Pulmonary artery endothelial cell (primary cell): ENCODE data around the gene PCSK5. TPM values are rescaled to one million over a fixed set of nuclear protein-coding genes. Genes with fewer than 3 reads are reported as not detected.
"Not testable (repeated sequence)": the region's sequence is repeated elsewhere in the genome, so short reads cannot be mapped to it uniquely, and the experiment has no call there.

Experiments used
- DNase-seq: peaks from one replicate; pipeline ENCODE4 v3.0.0-alpha.2; 2011; ENCODE audit warnings: low read depth, low spot score
- total RNA-seq: library from RNA; depleted of rRNA; stranded (reverse); fragments of >200 nt; gene quantifications from 2 replicates; pipeline ENCODE4 v1.2.3, GENCODE V29; 2014

PCSK5 gene
- total RNA-seq, 1 donor from 2014 or later, result 11.5 TPM

- DNase-seq, result no peak
These were observed 72.2 kb downstream of the PCSK5 start for GRCh38 chr9:75962662-75963036.

DNA sequence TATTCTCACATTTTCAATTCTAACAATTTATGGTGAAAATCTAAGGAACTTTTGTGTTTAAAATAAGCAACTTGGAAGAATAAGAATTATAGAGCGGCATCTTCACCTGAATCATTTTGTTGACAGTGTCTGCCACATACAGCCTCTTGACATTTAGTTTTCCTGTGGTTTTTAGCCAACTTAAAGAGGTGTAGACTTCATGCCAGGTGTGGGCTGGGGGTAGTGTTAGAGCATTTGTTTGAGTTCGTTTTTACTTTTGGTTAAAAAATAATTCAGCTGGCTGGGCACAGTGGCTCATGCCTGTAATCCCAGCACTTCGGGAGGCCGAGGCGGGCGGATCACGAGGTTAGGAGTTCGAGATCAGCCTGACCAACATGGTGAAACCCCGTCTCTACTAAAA lies 72.8 kb downstream of the PCSK5 start:
- DNase-seq, result not testable (repeated sequence)

DNA sequence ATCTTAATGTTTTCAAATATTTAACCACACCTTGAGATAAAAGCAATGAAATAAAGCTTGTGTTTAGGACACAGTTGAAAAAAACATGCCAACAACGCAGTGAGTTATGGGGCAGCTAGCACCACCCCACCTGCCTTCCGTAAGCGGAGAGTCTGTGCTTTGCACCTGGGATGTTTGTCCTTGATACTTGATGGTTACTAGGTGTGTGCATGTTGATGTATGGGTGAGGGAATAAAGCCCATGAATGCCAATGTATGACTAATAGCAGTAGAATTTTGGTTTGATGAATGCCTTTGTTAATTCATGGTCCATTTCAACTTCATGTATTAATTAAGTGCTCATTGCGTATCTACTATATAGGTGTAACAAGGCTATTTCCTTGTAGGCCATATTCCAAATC lies 74.0 kb downstream of the PCSK5 start:
- no peak for DNase-seq

GRCh38 chr9:75965231-75965630 lies 74.8 kb downstream of the PCSK5 start:
- DNase-seq, result no peak

DNA sequence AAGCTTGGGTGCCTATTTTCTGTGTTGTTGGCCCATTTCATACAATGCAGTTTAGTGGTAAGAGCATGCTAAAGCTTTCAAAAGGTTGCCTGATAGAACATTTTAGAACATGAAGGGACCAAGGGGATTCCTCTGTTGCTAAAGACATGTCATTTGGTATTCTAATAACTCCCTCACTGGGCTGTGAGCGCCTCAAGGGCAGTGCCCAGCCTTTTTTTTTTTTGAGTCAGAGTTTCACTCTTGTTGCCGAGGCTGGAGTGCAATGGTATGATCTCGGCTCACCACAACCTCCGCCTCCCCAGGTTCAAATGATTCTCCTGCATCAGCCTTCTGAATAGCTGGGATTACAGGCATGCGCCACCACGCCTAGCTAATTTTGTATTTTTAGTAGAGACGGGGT lies 77.1 kb downstream of the PCSK5 start:
- no peak for DNase-seq

- no peak for DNase-seq
These were observed 83.7 kb downstream of the PCSK5 start for GRCh38 chr9:75974016-75974766.

DNA sequence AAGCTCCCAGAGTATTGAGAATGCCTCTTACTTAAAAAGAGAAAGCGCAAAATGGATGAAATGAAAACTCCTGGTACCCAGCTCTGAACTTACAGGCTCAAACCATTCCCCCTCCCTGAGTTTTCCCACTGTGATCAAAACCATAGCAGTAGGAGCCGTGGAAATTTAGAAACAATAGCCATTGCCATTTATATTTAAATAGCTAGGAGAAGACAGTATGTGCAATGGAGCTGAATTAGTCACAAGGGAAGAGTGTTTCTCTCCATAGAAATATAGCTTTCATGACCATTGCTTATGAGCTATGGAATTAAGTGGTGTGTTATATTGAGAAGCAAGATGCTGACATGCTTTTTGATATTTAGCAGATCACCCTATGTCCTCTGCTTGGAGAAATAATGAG lies 84.6 kb downstream of the PCSK5 start:
- DNase-seq, result no peak

DNA sequence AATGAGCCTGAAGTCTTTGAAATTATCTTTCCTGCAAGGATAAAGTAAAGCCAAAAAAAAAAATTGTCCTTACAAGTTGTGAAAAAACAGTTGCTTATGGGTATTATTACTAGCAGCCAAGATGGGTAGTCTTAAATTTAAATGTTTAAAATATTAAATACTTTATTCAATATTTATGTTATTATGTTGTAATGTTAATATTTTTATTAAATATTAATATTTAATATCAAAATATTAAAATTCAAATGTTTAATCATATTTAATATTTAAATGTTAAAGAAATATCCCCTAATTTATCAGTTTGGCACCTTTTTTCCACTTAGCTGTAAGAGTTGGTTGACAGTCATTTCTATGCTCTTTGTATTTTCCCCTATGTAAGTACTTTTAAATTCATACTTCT lies 86.1 kb downstream of the PCSK5 start:
- DNase-seq, result no peak

GRCh38 chr9:75979362-75979761 lies 88.9 kb downstream of the PCSK5 start:
- DNase-seq, result no peak

- no peak for DNase-seq
These were observed 93.0 kb downstream of the PCSK5 start for GRCh38 chr9:75983319-75984045.

- DNase-seq, result no peak
These were observed 95.0 kb downstream of the PCSK5 start for GRCh38 chr9:75985515-75985914.

DNA sequence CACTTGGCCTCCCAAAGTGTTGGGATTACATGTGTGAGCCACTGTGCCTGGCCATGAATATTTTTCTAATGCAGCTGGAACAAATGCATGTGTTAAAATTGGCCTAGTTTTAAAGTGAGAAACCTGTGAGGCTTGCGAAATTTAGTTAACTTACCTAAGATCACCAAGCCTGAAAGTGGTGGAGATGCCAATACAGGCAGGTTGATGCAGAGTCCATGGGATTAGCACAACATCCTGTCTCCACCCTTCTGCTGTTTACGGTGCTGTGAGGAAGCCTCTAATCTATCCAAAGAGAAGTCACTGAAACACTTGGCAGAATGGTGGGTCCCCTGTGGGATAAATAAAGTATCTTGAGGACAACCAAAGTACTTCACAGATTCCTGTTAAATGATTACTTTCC lies 98.2 kb downstream of the PCSK5 start:
- DNase-seq, result no peak

DNA sequence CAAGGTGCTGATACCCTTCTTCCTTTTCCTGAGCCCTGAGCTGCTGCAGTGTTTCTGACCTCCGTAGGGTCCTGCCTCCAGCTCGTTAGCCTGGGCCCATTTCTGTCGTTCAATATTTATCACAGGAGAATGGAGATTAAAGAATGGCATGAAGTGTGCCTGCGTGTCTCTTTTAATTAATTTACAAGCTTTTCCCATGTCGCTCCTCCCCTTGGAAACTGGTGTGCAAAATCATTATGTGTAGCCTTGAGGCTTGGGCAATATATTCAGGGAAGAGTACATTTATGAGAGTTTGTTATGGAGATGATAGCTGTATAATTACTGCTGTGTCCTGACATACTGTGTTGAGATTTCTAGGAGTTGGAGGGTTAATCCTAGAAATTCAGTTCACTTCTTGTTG lies 99.7 kb downstream of the PCSK5 start:
- no peak for DNase-seq

DNA sequence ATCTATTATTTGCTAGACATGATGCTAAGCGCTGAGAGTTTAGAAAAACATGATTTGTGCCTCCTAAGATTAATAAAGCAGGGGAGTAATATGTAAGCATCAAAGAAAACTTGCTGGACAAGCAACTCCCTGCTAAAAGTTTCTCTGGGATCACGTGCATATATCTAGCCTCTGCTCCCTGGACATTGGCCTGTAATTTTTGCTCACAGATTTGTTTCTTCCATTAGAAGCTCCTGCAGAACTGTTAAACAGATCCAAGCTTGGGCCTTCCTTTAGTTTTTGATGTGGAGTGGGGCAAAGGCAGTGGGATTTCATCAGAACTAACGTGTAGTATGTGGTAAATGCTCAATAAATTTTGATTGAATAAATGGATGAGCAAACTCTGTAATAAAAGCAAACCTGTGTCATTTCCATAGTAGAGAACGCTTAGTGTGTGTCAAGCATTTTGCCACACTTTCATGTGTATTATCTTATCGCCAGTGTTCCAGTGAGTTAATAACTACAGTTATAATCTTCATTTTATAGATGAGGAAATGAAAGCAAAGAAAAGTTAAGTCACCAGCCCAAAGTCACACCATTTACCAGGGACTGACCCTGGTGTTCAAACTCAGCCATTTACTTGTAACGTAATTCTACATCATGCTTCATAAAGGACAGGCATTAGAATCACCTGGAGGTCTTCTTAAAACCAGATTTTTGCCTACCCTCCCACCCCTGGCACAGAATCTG lies 100.3 kb downstream of the PCSK5 start:
- DNase-seq, result no peak

DNA sequence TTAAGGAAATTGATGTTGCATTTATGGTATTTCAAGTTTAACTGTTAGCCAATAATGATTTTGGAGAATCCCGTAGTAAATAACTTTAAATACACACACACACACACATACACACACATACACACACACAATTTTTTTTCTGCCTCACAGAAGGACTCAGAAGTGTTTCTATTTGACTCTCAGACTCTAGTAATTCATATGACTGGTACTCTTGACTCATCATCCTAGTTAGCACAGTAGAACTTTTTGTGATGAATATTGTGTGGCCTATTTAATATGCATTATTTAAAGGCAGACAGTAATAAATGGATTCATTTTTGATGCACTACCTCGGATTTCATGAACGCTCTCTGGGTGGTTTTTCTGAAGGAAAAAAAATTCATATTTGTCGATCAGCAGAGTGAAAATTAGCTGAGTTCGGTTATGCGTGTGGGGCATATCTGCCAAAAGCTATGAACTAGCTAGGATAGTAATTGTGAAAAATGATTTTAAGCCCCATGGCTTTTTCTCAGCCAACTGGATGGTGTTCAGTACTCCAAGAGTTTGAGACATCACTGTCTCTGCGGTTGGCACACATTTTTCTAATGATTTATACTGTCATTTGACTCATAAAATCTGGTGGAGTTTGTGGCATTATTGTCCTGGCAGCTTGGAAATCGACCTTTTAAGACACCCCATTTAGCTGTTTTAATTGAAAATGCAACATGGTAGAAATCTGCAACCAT lies 102.2 kb downstream of the PCSK5 start:
- no peak for DNase-seq

- DNase-seq, result peak; percentile 22
These were observed 103.0 kb downstream of the PCSK5 start for GRCh38 chr9:75993434-75993833.

DNA sequence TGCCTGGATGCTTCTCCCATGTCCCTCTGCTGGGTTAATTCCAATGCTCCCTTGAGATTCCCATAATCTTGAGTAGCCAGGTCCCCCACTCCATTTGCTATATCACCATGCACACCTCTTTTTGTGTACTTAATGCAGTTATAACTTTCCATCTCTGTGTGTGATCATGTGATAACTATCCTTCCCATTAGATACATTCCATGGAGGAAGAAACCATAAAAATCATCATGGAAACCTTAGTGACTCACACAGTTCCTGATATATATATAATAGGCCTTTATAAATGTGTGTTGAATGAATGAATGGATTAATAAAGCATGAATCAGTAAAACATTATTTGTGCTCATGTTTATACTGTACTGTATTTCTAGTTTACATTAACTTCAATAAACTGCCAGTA lies 104.6 kb downstream of the PCSK5 start:
- DNase-seq, result no peak

- no peak for DNase-seq
These were observed 106.3 kb downstream of the PCSK5 start for GRCh38 chr9:75996726-75997125.

DNA sequence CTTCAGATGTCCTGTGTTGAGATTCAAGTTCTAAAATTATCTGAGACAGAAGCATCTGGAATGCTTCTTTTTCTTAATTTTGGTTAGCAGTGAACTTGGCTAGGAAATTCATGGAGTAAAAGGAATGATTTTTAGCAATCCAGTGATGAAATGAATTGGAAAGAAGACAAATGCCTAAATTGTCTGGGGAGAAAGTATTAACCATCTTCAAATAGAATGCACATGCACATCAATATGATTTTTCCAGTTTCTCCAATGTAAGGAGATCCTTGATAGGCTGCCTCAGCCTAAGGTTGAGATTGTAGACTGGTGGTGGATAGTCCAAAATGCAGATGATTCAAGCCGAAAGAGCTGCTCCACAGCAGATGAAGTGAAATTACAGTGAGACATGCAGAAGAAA lies 106.7 kb downstream of the PCSK5 start:
- DNase-seq, result no peak

DNA sequence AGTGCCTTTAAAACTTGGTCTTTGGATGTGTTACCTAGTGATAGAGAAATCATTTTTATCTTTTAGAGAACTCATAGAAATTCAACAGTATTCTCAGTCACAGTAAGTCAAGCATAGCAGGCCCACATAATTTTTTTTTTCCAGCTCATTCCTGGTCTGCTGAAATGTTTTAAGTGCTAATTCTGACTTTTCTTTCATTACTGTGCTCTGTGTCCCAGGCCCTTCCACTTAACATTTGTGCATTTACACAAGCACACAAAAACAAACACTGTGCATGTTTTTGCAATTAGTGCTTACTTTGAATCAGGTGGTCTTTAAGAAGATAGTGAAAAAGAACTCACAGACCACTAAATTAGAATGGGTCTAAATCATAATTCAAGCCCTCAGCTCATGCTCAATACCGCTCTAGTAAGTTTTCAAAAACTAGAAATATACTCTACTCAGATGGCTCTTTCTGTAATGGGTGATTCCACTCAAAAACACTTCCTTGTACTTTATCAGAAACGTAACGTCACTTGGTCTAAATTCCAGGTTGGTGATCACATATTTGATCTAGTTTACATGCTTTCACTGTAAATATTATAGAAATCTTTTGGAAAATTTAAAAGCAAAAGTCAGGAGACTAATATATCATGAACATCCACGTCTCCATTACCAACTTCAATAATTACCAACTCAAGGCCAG lies 107.8 kb downstream of the PCSK5 start:
- DNase-seq, result no peak

GRCh38 chr9:76001459-76001858 lies 111.0 kb downstream of the PCSK5 start:
- DNase-seq, result no peak
